Activated naive CD4-positive, alpha-beta T cell treated with anti-CD3 and anti-CD28 coated beads, Interleukin-2, amount 50 U/mL, for 24 hours (primary cell): ENCODE measurements around the gene F3.
A peak's percentile ranks its signal among the peaks of the same experiment; 100 is the strongest.
"Not testable (repeated sequence)": the region's sequence is repeated elsewhere in the genome, so short reads cannot be mapped to it uniquely, and the experiment has no call there.

Experiments
- H3K27ac Mint-ChIP-seq: one replicate; pipeline ENCODE4 v1.8.0; 2021; ENCODE audit warnings: mild to moderate bottlenecking, mixed read lengths
- H3K27me3 Mint-ChIP-seq: one replicate; pipeline ENCODE4 v1.8.0; 2021; ENCODE audit warnings: mixed read lengths
- H3K36me3 Mint-ChIP-seq: one replicate; pipeline ENCODE4 v1.8.0; 2021; ENCODE audit warnings: mixed read lengths
- H3K4me1 Mint-ChIP-seq: one replicate; pipeline ENCODE4 v1.8.0; 2021; ENCODE audit warnings: mixed read lengths
- H3K4me3 Mint-ChIP-seq: one replicate; pipeline ENCODE4 v1.8.0; 2021; ENCODE audit warnings: mild to moderate bottlenecking, mixed read lengths
- H3K9me3 Mint-ChIP-seq: one replicate; pipeline ENCODE4 v1.8.0; 2021; ENCODE audit warnings: mixed read lengths

F3 gene

DNA sequence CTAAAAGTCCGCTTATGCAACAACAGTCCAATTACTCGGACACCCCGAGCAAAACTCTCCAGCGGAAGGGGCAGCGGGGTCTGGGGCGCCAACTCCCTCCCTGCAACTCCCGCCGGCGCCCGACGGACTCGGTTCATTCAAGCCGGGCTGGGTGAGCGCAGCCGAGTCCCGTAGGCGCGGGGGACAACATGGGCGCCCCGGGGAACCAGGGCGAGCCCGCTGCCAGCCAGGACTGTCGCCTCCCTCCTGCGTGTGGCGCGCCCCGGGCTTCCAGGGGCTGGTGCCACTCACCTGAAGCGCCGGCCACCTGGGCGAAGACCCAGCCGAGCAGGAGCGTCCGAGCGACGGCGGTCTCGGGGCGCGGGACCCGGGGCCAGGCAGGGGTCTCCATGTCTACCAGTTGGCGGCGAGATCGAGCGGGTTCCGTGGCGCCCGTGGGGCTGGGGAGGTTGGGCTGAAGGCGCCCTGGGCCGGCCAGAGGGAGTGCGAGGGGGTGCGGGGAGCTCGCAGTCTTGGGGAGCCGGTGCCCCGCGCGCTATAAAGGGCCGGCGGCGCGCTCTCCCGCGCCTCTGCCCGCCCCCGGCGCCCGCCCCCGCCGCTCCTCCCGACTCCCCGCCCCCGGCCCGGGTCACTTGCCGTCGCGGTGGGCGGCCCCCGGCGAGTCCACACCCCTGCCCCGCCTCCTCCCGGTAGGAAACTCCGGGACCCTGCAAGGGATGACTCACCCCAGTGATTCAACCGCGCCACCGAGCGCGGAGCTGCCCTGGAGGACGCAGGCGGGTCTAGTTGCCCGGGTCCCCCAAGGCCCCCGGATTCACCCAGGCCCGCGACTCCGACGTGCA, at the start of gene F3:
TSS of gene F3 (minus strand) at position 514 of the 842 bp plus-strand sequence. CDS start at position 391, 123 bp downstream.
- no peak within 1 kb of the TSS for H3K27ac Mint-ChIP-seq
- H3K36me3 Mint-ChIP-seq: no peaks in the 10 kb centered on the region
- H3K9me3 Mint-ChIP-seq: no peaks in the 10 kb centered on the region
- peaks cover 53% of the 10 kb centered on the region for H3K27me3 Mint-ChIP-seq
- H3K4me1 Mint-ChIP-seq: peaks cover 22% of the 10 kb centered on the region
- H3K4me3 Mint-ChIP-seq: peak within 1 kb of the TSS; percentile 83

DNA sequence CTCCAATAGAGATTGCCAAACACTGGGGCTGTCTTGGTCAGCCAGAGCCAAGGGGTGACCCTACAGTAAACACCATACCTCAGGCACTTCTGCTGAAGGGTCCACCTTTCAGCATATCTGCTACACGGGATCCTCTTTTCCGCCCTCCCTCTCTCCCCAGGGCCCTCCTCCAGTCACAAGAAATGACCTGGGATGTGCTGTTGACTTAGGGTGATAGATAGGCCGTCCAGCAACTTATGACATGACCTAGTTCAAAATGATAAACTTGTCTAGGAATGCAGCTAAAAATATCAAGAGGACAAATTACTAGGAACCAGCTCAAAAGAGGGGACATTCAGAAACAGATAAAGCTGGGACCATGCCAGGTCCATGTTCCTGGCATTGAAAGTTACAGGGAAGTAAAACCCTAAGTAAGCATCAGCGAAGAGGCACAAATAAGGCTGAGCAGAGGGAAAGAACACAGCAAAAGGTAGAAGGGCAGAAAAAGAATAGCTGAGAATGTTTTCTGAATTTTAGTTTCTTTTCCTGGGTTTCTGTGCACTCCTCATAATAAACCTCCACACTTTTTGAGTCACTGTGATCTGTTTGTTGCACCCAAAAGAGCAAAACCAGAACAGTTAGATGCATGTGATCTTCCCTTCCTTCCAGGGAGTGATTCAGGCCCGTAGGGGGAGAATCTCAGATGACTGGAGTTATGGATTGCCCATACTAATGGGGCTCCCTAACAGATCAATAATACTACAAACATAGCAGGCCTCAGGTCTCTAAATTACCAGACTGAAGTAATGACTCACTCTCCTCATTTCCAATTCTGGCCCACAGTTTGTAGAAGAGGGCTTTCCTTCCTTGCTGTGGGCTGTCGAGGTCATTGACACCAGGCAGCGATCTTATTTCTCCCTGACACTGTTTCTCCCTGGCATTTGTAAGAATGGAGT, 48.9 kb upstream of the F3 start:
- no peak overlapping the region for H3K27ac Mint-ChIP-seq
- H3K4me3 Mint-ChIP-seq: no peak overlapping the region
- H3K9me3 Mint-ChIP-seq: no peaks in the 10 kb centered on the region
- no peaks in the 10 kb centered on the region for H3K36me3 Mint-ChIP-seq
- peaks cover 1% of the 10 kb centered on the region for H3K27me3 Mint-ChIP-seq
- H3K4me1 Mint-ChIP-seq: no peaks in the 10 kb centered on the region

DNA sequence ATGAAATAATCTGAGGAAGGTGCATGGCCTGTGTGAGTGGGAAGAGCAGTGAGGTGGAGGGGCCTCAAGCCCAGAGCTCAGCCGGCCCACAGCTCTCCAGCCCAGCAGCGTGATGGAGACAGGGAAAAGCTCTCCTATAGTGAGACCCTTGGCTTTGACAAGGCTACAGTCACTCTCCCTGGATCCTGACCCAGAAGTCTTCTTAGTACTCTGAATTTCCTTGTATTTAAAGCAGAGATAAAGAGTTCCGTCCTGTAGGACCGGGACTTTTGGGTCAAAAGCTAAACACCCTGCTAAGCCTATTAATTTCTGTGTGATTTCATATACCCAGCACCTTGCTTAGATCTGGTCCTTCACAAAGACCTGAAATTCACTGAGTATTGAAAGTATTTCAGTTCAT, 48.2 kb upstream of the F3 start:
- no peaks in the 10 kb centered on the region for H3K9me3 Mint-ChIP-seq
- H3K27me3 Mint-ChIP-seq: peaks cover 1% of the 10 kb centered on the region
- H3K36me3 Mint-ChIP-seq: no peaks in the 10 kb centered on the region
- no peak overlapping the region for H3K4me3 Mint-ChIP-seq
- no peaks in the 10 kb centered on the region for H3K4me1 Mint-ChIP-seq
- no peak overlapping the region for H3K27ac Mint-ChIP-seq

DNA sequence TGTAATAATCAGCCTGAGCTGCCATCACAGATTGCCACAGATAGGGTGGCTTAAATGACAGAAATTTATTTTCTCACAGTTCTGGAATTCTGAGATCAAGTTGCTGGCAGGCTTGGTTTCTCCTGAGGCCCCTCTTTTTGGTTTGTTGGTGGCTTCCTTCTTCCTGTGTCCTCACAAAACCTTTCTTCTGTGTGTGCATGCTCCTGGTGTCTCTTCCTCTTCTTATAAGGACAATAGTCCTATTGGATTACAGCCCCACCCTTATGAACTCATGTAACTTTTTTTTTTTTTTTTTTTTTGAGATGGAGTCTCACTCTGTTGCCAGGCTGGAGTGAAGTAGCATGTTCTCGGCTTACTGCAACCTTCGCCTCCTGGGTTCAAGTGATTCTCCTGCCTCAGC, 41.0 kb upstream of the F3 start:
- Mint-ChIP-seq H3K4me1 (no peaks in the 10 kb centered on the region), H3K27me3 (peaks cover 5% of the 10 kb centered on the region), H3K9me3 (peaks cover 5% of the 10 kb centered on the region), H3K27ac (no peak overlapping the region), H3K36me3 (no peaks in the 10 kb centered on the region), H3K4me3 (no peak overlapping the region)

DNA sequence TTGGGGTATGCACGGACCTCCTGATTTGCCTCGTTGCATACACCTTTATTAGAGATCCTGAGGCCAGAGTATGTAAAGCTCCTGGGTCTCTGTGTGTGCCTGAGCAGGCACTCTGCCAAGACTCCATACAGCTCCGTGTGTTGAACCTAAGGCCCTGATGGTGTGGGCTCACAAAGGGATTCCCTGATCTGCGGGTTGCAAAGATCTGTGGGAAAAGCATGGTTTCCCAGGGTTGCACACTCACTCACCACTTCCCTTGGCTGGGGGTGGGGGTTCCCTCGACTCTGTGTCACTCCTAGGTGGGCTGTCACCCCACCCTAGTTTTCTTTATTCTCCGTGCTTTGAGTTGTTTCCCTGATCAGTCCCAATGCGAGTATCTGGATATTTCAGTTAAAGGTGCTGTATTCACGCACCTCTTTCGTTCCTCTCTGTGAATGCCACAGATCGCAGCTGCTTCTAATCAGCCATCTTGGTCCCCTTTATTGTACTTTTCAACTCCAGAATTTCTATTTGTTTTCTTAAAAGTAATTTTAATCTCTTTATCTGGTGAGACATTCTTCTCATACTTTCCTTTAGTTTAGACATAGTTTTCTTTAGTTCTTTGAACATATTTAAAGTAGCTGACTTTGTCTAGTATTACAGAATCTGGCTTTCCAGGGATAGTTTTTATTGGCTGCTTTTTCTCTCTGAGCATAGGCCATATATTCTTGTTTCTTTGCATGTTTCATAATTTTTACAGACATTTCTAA, 39.0 kb upstream of the F3 start:
- Mint-ChIP-seq H3K27me3 (peaks cover 8% of the 10 kb centered on the region), H3K4me1 (no peaks in the 10 kb centered on the region), H3K9me3 (peaks cover 9% of the 10 kb centered on the region), H3K4me3 (no peak overlapping the region), H3K36me3 (no peaks in the 10 kb centered on the region), H3K27ac (no peak overlapping the region)

DNA sequence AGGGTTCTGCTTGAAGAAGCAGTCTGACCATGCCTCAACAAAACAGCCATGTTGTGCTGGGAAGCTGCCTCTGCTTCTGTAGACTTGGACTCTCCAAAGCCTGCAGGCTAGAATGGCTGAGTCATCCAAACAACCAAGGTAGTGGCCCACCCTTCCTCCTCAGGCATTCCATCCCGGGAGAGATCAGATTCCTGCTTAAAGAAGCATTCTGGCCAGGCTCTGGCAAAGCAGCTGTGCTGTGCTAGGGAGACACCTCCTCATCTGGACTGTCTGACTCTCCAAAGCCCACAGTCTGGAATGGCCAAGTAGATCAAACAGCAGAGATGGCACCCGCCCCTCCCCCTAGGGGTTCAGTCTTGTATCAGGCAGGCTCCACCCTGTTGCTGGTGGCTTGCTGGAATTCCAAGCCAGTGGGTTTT, 38.3 kb upstream of the F3 start:
- no peaks in the 10 kb centered on the region for H3K36me3 Mint-ChIP-seq
- no peak overlapping the region for H3K27ac Mint-ChIP-seq

DNA sequence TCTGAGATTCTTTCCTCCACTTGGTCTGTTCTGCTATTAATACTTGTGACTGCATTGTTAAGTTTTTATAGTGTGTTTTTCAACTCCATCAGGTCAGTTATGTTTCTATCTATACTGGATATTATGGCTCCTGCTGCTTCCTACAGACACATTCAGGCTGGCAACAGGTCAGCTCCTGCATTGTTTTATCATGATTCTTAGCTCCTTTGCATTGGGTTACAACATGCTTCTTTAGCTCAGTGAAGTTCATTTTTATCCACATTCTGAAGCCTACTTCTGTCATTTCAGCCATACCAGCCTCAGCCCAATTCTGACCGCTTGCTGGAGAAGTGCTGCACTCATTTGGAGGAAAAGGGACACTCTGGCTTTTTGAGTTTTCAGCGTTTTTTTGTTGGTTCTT, 37.3 kb upstream of the F3 start:
- Mint-ChIP-seq H3K27me3 (peaks cover 8% of the 10 kb centered on the region), H3K4me3 (no peak overlapping the region), H3K36me3 (no peaks in the 10 kb centered on the region), H3K4me1 (no peaks in the 10 kb centered on the region), H3K27ac (no peak overlapping the region), H3K9me3 (peaks cover 9% of the 10 kb centered on the region)

More for the DNA sequence above, 38.3 kb upstream of the F3 start:
- Mint-ChIP-seq H3K27me3 (peaks cover 8% of the 10 kb centered on the region), H3K4me1 (no peaks in the 10 kb centered on the region), H3K9me3 (peaks cover 9% of the 10 kb centered on the region), H3K4me3 (no peak overlapping the region)

DNA sequence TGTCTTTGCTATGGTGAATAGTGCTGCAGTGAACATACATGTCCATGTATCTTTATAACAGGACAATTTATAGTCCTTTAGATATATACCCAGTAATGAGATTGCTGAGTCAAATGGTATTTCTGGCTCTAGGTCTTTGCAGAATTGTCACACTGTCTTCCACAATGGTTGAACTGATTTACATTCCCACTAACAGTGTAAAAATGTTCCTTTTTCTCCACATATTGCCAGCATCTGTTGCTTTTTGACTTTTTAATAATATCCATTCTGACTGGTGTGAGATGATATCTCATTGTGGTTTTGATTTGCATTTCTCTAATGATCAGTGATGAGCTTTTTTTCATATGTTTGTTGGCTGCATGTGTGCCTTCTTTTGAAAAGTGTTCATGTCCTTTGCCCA, 32.4 kb upstream of the F3 start:
- not testable (repeated sequence) for H3K27ac Mint-ChIP-seq, H3K9me3 Mint-ChIP-seq, H3K4me3 Mint-ChIP-seq, H3K27me3 Mint-ChIP-seq, H3K4me1 Mint-ChIP-seq, H3K36me3 Mint-ChIP-seq

DNA sequence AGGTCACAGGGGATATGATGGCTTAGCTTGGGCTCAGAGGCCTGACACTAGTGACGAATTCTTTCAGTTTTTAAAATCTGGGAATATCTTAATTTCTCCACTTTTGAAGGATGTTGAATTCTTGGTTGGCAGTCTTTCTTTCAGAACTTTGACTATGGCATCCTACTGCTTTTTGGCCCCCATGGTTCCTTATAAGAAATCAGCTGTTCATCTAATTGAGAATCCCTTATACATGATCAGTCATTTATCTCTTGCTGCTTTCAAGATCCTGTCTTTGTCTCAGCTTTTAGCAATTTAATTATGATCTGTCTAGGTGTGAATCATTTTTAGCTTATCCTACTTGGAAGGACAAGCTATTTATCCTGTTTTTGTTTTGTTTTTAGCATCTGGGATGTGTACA, 31.2 kb upstream of the F3 start:
- Mint-ChIP-seq H3K27ac (no peak overlapping the region), H3K4me1 (no peaks in the 10 kb centered on the region), H3K27me3 (peaks cover 3% of the 10 kb centered on the region), H3K4me3 (no peak overlapping the region), H3K9me3 (peaks cover 6% of the 10 kb centered on the region), H3K36me3 (no peaks in the 10 kb centered on the region)

DNA sequence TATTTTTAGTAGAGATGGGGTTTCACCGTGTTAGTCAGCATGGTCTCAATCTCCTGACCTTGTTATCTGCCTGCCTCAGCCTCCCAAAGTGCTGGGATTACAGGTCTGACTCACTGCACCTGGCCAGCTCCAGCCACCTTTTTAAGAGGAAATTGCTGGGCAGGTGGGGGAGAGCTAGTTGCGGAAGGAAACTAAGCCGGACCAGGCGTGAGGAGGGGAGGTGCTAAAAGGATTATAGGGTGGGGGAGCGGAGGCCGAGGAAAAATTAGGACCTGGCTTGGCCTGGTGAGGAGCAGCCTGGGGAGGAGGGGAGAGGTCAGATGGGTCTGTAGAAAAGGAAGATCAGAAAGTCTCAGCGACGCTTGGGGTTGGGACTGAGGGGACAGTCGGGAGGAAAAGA, 29.4 kb upstream of the F3 start:
- not testable (repeated sequence) for H3K27ac Mint-ChIP-seq, H3K9me3 Mint-ChIP-seq, H3K4me3 Mint-ChIP-seq, H3K36me3 Mint-ChIP-seq, H3K27me3 Mint-ChIP-seq, H3K4me1 Mint-ChIP-seq

DNA sequence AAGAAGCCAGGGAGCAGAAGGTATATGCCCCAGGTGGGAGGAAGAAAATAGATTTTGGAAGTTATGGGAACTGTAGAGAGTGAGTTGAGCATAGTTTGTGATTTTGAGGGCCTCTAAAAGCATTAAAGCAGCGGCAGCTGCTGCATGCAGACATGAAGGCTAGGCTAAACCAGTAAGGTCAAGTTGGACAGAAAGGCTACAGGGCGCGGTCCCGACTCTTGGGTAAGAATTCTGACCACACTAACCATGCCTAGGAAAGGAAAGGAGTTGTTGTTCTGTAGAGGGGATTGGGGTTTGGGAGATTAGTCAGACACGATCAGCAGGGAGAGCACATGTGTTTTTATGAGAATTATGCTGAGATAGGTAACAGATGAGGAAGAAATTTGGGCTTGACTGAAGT, 27.2 kb upstream of the F3 start:
- not testable (repeated sequence) for H3K4me3 Mint-ChIP-seq, H3K27ac Mint-ChIP-seq, H3K27me3 Mint-ChIP-seq, H3K9me3 Mint-ChIP-seq, H3K36me3 Mint-ChIP-seq, H3K4me1 Mint-ChIP-seq

DNA sequence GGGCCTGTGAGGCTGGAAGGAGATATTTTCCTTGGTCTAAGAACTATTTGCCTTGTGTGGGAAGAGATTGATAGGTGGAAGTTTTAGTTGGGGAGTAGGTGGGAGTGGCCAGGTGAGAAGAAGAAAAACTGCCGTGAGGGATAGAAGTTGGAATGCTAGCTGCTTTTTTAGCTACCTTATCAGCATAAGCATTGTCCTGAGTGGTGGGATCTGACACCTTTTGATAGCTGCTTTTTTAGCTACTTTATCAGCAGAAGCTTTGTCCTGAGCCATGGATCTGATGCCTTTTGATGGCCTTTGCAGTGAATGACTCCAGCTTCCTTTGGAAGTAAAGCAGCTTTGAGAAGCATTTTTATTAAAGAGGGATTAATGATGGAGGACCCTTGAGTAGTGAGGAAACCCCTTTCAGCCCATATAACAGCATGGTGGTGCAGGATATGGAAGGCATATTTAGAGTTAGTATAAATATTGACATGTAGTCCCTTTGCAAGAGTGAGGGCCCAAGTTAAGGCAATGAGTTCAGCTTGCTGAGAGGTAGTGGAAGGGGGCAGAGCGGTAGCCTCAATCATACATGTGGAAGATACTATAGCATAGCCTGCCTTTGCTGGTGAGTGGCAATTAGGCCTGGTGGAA, 26.5 kb upstream of the F3 start:
- not testable (repeated sequence) for H3K4me1 Mint-ChIP-seq, H3K36me3 Mint-ChIP-seq, H3K9me3 Mint-ChIP-seq, H3K27me3 Mint-ChIP-seq, H3K27ac Mint-ChIP-seq, H3K4me3 Mint-ChIP-seq

DNA sequence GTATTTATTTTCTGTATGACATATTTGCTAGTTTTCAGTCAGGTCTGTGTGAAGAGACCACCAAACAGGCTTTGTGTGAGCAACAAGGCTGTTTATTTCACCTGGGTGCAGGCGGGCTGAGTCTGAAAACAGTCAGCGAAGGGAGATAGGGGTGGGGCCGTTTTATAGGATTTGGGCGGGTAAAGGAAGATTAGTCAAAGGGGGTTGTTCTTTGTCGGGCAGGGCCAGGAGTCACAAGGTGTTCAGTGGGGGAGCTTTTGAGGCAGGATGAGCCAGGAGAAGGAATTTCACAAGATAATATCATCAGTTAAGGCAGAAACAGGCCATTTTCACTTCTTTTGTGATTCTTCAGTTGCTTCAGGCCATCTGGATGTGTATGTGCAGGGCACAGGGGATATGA, 24.9 kb upstream of the F3 start:
- H3K27ac Mint-ChIP-seq, H3K4me1 Mint-ChIP-seq, H3K36me3 Mint-ChIP-seq, H3K9me3 Mint-ChIP-seq, H3K27me3 Mint-ChIP-seq, H3K4me3 Mint-ChIP-seq: not testable (repeated sequence)

DNA sequence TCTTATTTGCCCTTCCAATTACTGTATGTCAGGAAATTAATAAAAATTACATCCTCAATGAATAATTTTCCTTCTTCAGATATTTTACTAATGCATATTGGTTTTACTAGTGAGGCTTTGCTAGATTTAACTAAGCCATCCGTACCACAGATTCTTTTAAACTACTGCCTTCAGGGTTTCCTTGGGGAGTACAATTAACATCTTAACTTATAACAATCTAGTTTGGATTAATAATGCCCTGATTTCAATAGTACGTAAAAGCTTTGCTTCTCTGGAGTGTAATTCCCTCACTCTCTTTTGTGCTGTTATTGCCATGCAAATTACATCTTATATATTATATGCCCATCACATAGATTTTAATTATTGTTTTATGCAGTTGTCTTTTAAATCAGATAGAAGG, 24.3 kb upstream of the F3 start:
- Mint-ChIP-seq H3K27me3 (peaks cover 4% of the 10 kb centered on the region), H3K4me1 (no peaks in the 10 kb centered on the region), H3K27ac (no peak overlapping the region), H3K36me3 (no peaks in the 10 kb centered on the region), H3K4me3 (no peak overlapping the region), H3K9me3 (no peaks in the 10 kb centered on the region)

DNA sequence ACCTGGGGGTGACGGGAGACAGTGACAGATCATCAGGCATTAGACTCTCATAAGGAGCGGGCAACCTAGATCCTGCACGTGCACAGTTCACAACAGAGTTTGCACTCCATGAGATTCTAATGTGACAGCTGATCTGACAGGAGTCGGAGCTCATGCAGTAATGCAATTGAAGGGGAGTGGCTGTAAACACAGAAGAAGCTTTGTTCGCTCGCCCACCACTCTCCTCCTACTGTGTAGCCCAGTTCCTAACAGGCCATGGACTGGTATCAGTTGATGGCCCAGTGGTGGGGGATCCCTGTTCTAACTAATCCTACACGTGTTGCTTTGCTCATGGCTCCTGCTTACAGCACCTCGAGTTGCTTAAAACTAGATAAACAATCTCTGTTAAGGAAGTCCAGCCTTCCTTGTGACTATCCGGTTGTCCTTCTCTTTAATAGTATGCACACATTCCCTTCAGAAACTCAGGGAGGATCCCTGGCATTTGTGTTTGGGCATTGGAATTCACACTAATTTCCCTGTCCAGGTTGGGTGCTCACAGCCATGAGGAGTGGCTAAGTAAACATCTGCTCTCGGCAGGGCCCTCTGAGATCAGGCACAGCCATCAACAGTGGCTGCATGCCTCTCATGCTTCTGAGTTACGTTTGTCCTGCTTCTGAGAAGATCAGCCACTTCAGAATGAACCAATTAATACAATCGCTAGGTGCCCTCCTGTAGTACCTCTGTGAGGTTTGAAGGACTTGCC, 21.1 kb upstream of the F3 start:
- Mint-ChIP-seq H3K36me3 (no peaks in the 10 kb centered on the region), H3K9me3 (no peaks in the 10 kb centered on the region), H3K27ac (peak overlapping the region; percentile 68), H3K4me1 (no peaks in the 10 kb centered on the region), H3K4me3 (no peak overlapping the region), H3K27me3 (peaks cover 4% of the 10 kb centered on the region)
